Skeletal muscle cell (primary cell): ENCODE results near the gene PDIA6.

Experiments used
- DNase-seq: peaks from one replicate; pipeline ENCODE4 v3.0.0-alpha.2; 2010; ENCODE audit warnings: low read depth
- H3K4me3 ChIP-seq: 2 replicates; pipeline ENCODE4 v1.5.1; 2011; ENCODE audit warnings: low read depth, mild to moderate bottlenecking, control low read depth, low read length, moderate library complexity

The PDIA6 gene

DNA sequence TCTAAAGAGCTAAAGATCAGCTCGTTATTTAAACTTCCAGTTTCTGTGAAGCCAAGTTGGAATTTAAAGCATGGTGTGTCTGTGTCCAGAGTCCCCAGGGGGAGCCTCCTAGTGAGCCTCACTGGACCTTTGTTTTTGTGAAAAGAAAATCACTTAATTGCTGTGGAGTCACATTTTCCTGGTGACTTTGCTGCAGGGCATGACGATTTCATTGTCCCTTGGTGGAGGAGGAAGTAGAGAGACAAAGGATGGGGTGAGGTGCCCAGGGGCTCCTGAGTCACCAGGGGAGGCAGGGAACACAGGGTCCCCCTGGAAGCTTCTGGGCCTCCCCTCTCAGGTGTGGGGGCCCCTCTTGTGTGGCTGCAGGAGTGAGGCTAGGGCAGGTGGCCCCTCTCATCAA, 71.4 kb downstream of the PDIA6 start:
- H3K4me3 ChIP-seq = no peak overlapping the region
- no peak for DNase-seq

GRCh38 chr2:10740226-10740625, 72.4 kb downstream of the PDIA6 start:
- H3K4me3 ChIP-seq = no peak overlapping the region
- DNase-seq = no peak

- no peak for DNase-seq
- H3K4me3 ChIP-seq = no peak overlapping the region
Measured at GRCh38 chr2:10738192-10738591, 74.4 kb downstream of the PDIA6 start.

- no peak overlapping the region for H3K4me3 ChIP-seq
- no peak for DNase-seq
Measured at GRCh38 chr2:10733980-10734379, 78.6 kb downstream of the PDIA6 start.

DNA sequence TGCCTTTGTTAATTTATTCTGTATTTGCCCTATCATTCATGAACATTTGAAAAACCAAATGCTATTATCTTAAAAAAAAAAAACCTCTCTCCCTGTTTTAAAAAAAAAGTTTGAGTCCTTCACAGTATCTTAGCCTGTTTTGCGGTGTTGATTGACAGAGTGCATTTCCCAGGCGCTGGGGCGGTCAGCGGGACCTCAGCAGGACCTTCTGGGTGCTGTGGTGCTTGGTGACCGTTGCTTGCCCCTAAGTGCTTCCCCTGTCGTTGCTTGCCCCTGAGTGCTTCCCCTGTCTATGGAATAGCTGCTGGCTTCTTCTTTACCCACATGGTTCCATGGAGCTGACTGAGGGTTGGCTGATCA, 79.0 kb downstream of the PDIA6 start:
- no peak for DNase-seq
- no peak overlapping the region for H3K4me3 ChIP-seq
